Omental fat pad (tissue), 4 donors: Measurements from ENCODE around the gene C1orf35. TPM values are rescaled to one million over a fixed set of nuclear protein-coding genes. Genes with fewer than 3 reads are reported as not detected.
A peak's percentile ranks its signal among the peaks of the same experiment; 100 is the strongest.

Experiments
- ATAC-seq: fragments of 150-250 bp; one replicate; pipeline ENCODE4 v1.9.1; 2016; ENCODE audit warnings: mild to moderate bottlenecking, moderate library complexity; ENCODE audit not compliant: low FRiP score
- DNase-seq: peaks from one replicate; pipeline ENCODE4 v3.0.0-alpha.2; 2019; ENCODE audit warnings: low spot score
- total RNA-seq, 4 donors: library from RNA; depleted of rRNA; stranded (reverse); fragments of >200 nt; gene quantifications; one replicate each; pipeline ENCODE4 v1.1.0, GENCODE V29; 2016
- TF ChIP-seq, protein P1 (sequence below), 3 donors: fragments of 450-650 bp; IDR thresholded peaks; one replicate each; pipeline ENCODE4 v1.5.1; 2016 to 2017; ENCODE audit warnings: antibody characterized with exemption in 3 of 3, mild to moderate bottlenecking in 3 of 3, moderate library complexity in 2 of 3

C1orf35 gene
- total RNA-seq, 4 donors from 2014 or later: 5.1 to 17.2 (median 8.8) TPM

DNA sequence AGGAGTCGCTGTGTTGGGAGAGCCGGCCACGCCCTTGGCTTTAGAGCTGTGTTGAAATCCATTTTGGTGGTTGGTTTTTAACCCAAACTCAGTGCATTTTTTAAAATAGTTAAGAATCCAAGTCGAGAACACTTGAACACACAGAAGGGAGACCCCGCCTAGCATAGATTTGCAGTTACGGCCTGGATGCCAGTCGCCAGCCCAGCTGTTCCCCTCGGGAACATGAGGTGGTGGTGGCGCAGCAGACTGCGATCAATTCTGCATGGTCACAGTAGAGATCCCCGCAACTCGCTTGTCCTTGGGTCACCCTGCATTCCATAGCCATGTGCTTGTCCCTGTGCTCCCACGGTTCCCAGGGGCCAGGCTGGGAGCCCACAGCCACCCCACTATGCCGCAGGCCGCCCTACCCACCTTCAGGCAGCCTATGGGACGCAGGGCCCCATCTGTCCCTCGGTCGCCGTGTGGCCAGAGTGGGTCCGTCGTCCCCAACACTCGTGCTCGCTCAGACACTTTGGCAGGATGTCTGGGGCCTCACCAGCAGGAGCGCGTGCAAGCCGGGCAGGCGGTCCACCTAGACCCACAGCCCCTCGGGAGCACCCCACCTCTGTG is 4.7 kb downstream of the C1orf35 start:
- no peak for ATAC-seq
- TF ChIP-seq, protein P1, sequence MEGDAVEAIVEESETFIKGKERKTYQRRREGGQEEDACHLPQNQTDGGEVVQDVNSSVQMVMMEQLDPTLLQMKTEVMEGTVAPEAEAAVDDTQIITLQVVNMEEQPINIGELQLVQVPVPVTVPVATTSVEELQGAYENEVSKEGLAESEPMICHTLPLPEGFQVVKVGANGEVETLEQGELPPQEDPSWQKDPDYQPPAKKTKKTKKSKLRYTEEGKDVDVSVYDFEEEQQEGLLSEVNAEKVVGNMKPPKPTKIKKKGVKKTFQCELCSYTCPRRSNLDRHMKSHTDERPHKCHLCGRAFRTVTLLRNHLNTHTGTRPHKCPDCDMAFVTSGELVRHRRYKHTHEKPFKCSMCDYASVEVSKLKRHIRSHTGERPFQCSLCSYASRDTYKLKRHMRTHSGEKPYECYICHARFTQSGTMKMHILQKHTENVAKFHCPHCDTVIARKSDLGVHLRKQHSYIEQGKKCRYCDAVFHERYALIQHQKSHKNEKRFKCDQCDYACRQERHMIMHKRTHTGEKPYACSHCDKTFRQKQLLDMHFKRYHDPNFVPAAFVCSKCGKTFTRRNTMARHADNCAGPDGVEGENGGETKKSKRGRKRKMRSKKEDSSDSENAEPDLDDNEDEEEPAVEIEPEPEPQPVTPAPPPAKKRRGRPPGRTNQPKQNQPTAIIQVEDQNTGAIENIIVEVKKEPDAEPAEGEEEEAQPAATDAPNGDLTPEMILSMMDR (IDR thresholded peaks at IDR 0.05): no peak
- no peak for DNase-seq

DNA sequence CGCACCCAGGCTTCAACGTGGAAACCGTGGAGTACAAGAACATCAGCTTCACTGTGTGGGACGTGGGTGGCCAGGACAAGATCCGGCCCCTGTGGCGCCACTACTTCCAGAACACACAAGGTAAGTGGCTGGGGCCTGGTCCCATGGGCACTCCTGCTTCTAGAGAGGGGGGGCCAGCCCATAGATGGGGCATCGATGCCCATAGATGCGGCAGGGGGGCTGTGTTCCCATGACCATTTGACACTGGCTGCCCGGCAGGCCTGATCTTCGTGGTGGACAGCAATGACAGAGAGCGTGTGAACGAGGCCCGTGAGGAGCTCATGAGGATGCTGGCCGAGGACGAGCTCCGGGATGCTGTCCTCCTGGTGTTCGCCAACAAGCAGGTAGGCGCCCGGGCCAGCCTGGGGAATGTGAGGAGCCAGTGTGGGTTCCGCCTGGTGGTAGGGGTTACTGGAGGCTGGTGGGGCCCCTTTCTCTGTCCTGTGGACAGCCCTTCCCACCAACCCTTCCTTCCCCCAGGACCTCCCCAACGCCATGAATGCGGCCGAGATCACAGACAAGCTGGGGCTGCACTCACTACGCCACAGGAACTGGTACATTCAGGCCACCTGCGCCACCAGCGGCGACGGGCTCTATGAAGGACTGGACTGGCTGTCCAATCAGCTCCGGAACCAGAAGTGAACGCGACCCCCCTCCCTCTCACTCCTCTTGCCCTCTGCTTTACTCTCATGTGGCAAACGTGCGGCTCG is 5.6 kb downstream of the C1orf35 start:
- TF ChIP-seq, protein P1 (IDR thresholded peaks at IDR 0.05): no peak
- ATAC-seq: no peak
- DNase-seq: peak; percentile 20

DNA sequence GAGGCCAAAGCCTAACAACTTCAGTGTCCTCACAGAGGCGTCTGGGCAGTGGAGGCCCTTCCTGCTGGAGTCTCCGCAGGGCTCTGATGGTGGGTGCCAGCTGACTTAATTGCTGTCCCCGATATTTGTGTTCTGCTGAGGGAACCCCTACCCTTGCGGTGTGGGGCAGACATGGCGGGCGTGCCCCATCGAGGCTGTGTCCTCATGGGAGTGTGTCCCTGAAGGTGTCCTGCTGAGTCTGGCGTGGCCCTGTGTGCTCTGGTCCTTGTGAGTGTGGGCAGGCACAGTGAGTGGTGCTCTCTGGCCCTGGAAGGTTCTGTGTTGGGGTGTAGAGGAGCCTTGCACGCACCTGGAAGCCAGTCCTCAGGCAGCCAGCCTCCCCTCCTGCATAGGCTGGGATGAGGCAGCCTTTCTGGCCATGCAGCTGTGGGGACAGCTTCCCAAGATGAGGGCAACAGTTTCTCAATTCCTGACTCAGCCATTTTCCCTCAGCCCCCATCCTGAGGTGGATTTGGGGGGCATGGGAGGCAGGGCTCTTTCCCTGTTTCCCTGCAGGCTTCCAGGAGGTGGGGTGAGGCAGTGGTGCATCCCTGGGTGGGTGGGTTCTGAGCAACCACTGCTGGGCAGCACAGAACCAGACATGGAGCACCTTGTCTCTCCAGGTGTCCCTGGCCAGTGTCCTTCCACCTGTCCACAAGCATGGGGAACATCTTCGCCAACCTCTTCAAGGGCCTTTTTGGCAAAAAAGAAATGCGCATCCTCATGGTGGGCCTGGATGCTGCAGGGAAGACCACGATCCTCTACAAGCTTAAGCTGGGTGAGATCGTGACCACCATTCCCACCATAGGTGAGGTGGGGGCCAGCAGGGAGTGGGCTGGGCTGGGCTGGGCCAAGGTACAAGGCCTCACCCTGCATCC is 6.5 kb downstream of the C1orf35 start:
- DNase-seq: peak; percentile 16
- TF ChIP-seq, protein P1 (IDR thresholded peaks at IDR 0.05): no peak
- ATAC-seq: no peak

DNA sequence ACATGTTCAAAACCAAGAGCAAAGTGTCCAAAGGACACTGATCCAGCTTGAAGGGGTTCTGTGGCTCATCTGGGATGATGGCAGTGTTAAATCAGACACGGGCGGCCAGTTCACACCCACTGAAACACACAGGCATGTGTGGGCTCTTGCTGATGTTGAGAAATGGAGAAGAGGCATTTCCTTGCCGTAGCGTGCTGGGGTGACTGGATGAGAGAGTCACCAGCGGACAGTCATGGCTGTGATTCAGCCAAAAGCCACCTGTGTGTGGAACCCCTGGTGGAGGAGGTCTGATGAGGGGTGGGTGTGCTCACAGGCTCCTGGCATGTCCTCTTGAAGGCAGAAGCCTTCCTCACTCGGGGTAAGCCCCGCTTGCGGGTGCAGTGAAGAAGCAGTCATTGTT is 7.2 kb downstream of the C1orf35 start:
- TF ChIP-seq, protein P1 (IDR thresholded peaks at IDR 0.05): no peak
- no peak for DNase-seq
- ATAC-seq: no peak

DNA sequence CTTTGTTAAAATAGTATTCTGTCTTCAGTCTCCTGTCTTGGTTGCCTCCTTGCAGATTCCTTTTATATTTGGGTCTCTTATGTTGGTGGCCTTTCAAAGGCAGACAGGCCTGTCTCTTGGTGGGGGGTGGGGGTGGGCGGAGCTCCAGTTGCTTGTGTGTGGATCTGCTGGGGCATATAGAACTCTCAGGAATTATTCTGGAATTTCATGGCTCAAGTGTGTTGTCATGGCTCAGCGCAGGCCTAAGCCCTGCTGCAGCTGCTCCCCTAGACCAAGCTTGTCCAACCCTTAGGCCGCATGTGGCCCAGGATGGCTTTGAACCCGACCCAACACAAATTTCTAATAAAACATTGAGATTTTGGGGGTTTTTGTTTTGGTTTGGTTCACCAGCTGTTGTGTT is 8.0 kb downstream of the C1orf35 start:
- peak; percentile 7 for DNase-seq
- ATAC-seq: no peak
- TF ChIP-seq, protein P1 (IDR thresholded peaks at IDR 0.05): no peak

DNA sequence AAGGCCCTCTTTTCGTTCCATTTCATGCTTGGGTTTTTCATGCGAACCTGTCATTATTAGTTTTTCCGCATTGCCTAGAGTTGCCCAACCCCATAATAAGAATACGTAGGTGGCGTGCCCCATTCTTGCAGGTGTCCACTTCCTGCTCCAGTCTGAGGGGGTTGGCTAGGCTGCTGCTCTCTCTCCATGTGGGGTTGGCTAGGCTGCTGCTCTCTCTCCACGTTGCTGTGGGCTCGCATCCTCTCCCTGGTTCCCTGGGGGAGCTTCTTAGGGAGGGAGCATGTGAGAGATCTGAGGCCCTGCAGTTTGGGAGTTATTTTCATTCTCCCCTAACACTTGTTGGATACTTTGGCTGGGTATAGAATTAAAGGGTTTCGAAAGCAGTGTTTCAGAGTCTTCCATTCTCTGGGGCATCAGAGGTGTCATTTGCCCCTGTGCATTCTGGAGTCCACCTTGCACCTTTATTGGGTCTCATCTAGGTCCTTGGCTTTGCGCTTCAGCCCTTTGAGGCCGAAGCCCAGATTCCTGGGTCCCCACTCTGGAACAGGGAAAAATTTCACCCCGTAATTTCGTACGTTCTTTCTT is 8.6 kb downstream of the C1orf35 start:
- DNase-seq (peak; percentile 12), ATAC-seq (no peak)
- TF ChIP-seq, protein P1 (IDR thresholded peaks at IDR 0.05): no peak
